GM12878 (cell line): ENCODE data around the gene USP46. TPM values are rescaled to one million over a fixed set of nuclear protein-coding genes. Genes with fewer than 3 reads are reported as not detected.

Experiments
- ATAC-seq: fragments of 200-7000 bp; cut with Tn5 transposase; 3 replicates; pipeline ENCODE4 v1.9.1; 2020; ENCODE audit warnings: mild to moderate bottlenecking, moderate library complexity
- BruUV-seq: library from RNA; stranded (reverse); fragments of 400-500 nt; replicated peaks from 2 replicates; lab custom pipeline; 2021; lab: Mats Ljungman, UMichigan
- CTCF ChIA-PET: fragments of 300-600 bp; sonication (Branson Sonifier 250); formaldehyde crosslinking; extraction: SDS; loops from one replicate; lab custom pipeline; 2021; ENCODE audit warnings: inconsistent platforms; lab: Yijun Ruan, JAX
- POLR2A ChIA-PET: fragments of 350-600 bp; formaldehyde crosslinking; extraction: SDS; loops from one replicate; lab custom pipeline; 2021; ENCODE audit warnings: inconsistent platforms; lab: Charles Lee
- RAD21 ChIA-PET: fragments of 300-600 bp; sonication (Branson Sonifier 250); formaldehyde crosslinking; loops from one replicate; lab custom pipeline; 2023; ENCODE audit warnings: antibody characterized with exemption; ENCODE audit not compliant: unreplicated experiment; lab: Charles Lee
- SMC1A ChIA-PET: fragments of 300-600 bp; sonication (Branson Sonifier 250); formaldehyde crosslinking; loops from one replicate; lab custom pipeline; 2023; ENCODE audit not compliant: unreplicated experiment, uncharacterized antibody; lab: Charles Lee
- DNase-seq: peaks from one replicate; pipeline ENCODE4 v3.0.0-alpha.2; 2011; ENCODE audit warnings: low read depth, low spot score
- FAIRE-seq: peaks from 3 replicates; lab custom pipeline; 2011; peaks lifted over from hg19 to GRCh38; lab: Jason Lieb, UNC
- H2AFZ ChIP-seq: 2 replicates; pipeline ENCODE4 v1.6.0; 2011; ENCODE audit warnings: low read depth, low read length, control low read depth; ENCODE audit not compliant: control insufficient read depth
- H3K27ac ChIP-seq: 2 replicates; pipeline ENCODE4 v1.5.1; 2011; ENCODE audit warnings: control low read depth; ENCODE audit not compliant: control insufficient read depth, insufficient read depth
- H3K27me3 ChIP-seq, 2 experiments: replicated peaks in 1 of 2; 2 replicates each; pipeline versions ENCODE4 v1.6.0 to v1.6.1; 2011; ENCODE audit warnings: low read length in 1 of 2; ENCODE audit not compliant: control insufficient read depth in 2 of 2, insufficient read depth in 2 of 2
- H3K36me3 ChIP-seq, 2 experiments: 2 replicates each; pipeline ENCODE4 v1.5.1; 2011; ENCODE audit warnings: low read length in 1 of 2; ENCODE audit not compliant: control insufficient read depth in 2 of 2, insufficient read depth in 2 of 2
- H3K4me1 ChIP-seq: 2 replicates; pipeline ENCODE4 v1.6.1; 2011; ENCODE audit warnings: mild to moderate bottlenecking, low read length, moderate library complexity, mixed read lengths; ENCODE audit not compliant: control insufficient read depth, insufficient read depth
- H3K4me2 ChIP-seq: 2 replicates; pipeline ENCODE4 v1.6.0; 2011; ENCODE audit warnings: control low read depth; ENCODE audit not compliant: control insufficient read depth, insufficient read depth
- H3K4me3 ChIP-seq: fragments of 200-600 bp; sonication (generic); 2 replicates; pipeline ENCODE4 v1.5.1; 2016
- H3K79me2 ChIP-seq: 2 replicates; pipeline ENCODE4 v1.6.0; 2011; ENCODE audit warnings: low read length; ENCODE audit not compliant: control insufficient read depth, insufficient read depth
- H3K9ac ChIP-seq: 2 replicates; pipeline ENCODE4 v1.8.0; 2011; ENCODE audit warnings: low read length, control low read depth, mixed read lengths; ENCODE audit not compliant: control insufficient read depth, insufficient read depth
- H3K9me3 ChIP-seq: replicated peaks from 3 replicates; pipeline ENCODE4 v1.5.1; 2011; ENCODE audit warnings: mild to moderate bottlenecking, low read length; ENCODE audit not compliant: control insufficient read depth, insufficient read depth
- H4K20me1 ChIP-seq: 2 replicates; pipeline ENCODE4 v1.6.0; 2011; ENCODE audit not compliant: control insufficient read depth, insufficient read depth
- SPI1 ChIP-seq: IDR thresholded peaks from 2 replicates; pipeline ENCODE4 v1.6.1; 2011; ENCODE audit warnings: low read depth, mild to moderate bottlenecking, low read length, moderate library complexity, borderline replicate concordance; ENCODE audit not compliant: insufficient read depth
- SREBF1 ChIP-seq: IDR thresholded peaks from 2 replicates; pipeline ENCODE4 v1.6.1; 2012; ENCODE audit warnings: mild to moderate bottlenecking, low read length
- ZNF592 ChIP-seq: fragments of 450-650 bp; IDR thresholded peaks from 2 replicates; pipeline ENCODE4 v1.6.1; 2017; ENCODE audit warnings: mild to moderate bottlenecking, moderate library complexity
- WGBS: methylation state at CpG from one replicate; pipeline ENCODE4 v1.1.6; 2016; ENCODE audit warnings: low lambda C conversion rate; ENCODE audit not compliant: insufficient replicate concordance, insufficient coverage; ENCODE audit errors: missing lambda C conversion rate; 5-methylcytosine and 5-hydroxymethylcytosine counted together
- in situ Hi-C: fragments of 300-500 bp; cut with MboI; formaldehyde crosslinking; loops from 9 replicates; pipeline ENCODE4 v1.14.3; 2018; ENCODE audit warnings: mixed read lengths
- intact Hi-C: fragments of 100-400 bp; cut with micrococcal nuclease; formaldehyde crosslinking; loops from one replicate; pipeline ENCODE4 v1.14.2; 2022; ENCODE audit not compliant: unreplicated experiment
- polyA plus RNA-seq, 11 experiments: library from polyadenylated mRNA; depleted of rRNA in 4 of 11; unstranded in 6 of 11; stranded (reverse) in 5 of 11; fragments of >200 nt; fragmentation: Nextera tagmentation in 4 of 11; fragmentation: Illumina TruSeq in 1 of 11; extraction: Ambion mirVana in 4 of 11; extraction: Trizol in 1 of 11; gene quantifications; 1 replicate in 1 of 11; 2 replicates in 10 of 11; pipeline versions ENCODE4 v1.2.1 to v1.2.3, GENCODE V29; 2011 to 2016; ENCODE audit warnings: inconsistent platforms in 2 of 11, missing spikeins in 2 of 11, low read depth in 1 of 11
- total RNA-seq, 4 experiments: library from RNA; depleted of rRNA in 3 of 4; stranded (reverse); fragments of >200 nt in 3 of 4; fragmentation: Illumina TruSeq in 1 of 4; extraction: Trizol in 1 of 4; gene quantifications; 2 replicates each; pipeline versions ENCODE4 v1.2.1 to v1.2.3, GENCODE V29; 2013 to 2021

USP46 gene
- total and polyA plus RNA-seq, 10 of the 15 experiments (the other 5 are each of a cell fraction or from before 2014, with no cell fraction given), result 5.3 to 20.1 (median 12.0) TPM

- Histone ChIP-seq H3K4me3 (peak overlapping the region; percentile 14; the same call in 1 of the 2 replicates), H2AFZ (peak overlapping the region; percentile 2; the same call in 1 of the 2 replicates), H3K4me1 (peaks cover 54% of the 10 kb centered on the region), H3K9ac (peak overlapping the region; percentile 32; the same call in 1 of the 2 replicates), H3K9me3 (no peaks in the 10 kb centered on the region; the same call in 1 of the 3 replicates), H3K36me3 (0 out of 4 replicates have a peak, but pooled peaks cover 0 to 4% of the 10 kb centered on the region in 2 experiments), H3K4me2 (peak overlapping the region; percentile 82), H3K27ac (peak overlapping the region; percentile 70), H3K27me3 (no peaks in the 10 kb centered on the region), H3K79me2 (peaks cover 60% of the 10 kb centered on the region), H4K20me1 (no peaks in the 10 kb centered on the region)
- in situ Hi-C loops, result no loop called here
- ChIA-PET SMC1A (interaction anchor here (0.6 to 1.4 kb wide), 3 partner anchors 15 to 592 kb away, joined by 3 to 4 read pairs (median 4); no protein-coding TSS in a partner anchor), CTCF (no interaction called here), POLR2A (interaction anchor here (0.7 to 1.5 kb wide), 4 partner anchors 17 to 786 kb away, joined by 3 to 5 read pairs (median 4); no protein-coding TSS in a partner anchor), RAD21 (interaction anchor here (1.4 kb wide), 1 partner anchor 18 kb away, joined by 3 read pairs; no protein-coding TSS in a partner anchor)
- FAIRE-seq (no peak), DNase-seq (no peak), ATAC-seq (no peak)
- WGBS, result 58% methylated on average over 6 of the region's 6 CpGs
- no TSS peak for BruUV-seq
- intact Hi-C loops, result loop anchor here (5.0 to 10.0 kb wide), 2 partner anchors 71 to 606 kb away; partner anchors contain the start of gene SGCB
- TF ChIP-seq ZNF592 (no peak), SREBF1 (no peak), SPI1 (peak; percentile 35; the same call in 1 of the 2 replicates)
Measured at GRCh38 chr4:52640808-52641565, 18.1 kb downstream of the USP46 start.
